Measurements from ENCODE around the gene C20orf202. TPM values are rescaled to one million over a fixed set of nuclear protein-coding genes. Genes with fewer than 3 reads are reported as not detected.
"Not testable (repeated sequence)": the region's sequence is repeated elsewhere in the genome, so short reads cannot be mapped to it uniquely, and the experiment has no call there.

Gene C20orf202
- total and polyA plus RNA-seq, 9 of the 15 experiments (the other 6 are each of a cell fraction or from before 2014, with no cell fraction given): 0.03 to 0.24 (median 0.15) TPM; not detected in 4

DNA sequence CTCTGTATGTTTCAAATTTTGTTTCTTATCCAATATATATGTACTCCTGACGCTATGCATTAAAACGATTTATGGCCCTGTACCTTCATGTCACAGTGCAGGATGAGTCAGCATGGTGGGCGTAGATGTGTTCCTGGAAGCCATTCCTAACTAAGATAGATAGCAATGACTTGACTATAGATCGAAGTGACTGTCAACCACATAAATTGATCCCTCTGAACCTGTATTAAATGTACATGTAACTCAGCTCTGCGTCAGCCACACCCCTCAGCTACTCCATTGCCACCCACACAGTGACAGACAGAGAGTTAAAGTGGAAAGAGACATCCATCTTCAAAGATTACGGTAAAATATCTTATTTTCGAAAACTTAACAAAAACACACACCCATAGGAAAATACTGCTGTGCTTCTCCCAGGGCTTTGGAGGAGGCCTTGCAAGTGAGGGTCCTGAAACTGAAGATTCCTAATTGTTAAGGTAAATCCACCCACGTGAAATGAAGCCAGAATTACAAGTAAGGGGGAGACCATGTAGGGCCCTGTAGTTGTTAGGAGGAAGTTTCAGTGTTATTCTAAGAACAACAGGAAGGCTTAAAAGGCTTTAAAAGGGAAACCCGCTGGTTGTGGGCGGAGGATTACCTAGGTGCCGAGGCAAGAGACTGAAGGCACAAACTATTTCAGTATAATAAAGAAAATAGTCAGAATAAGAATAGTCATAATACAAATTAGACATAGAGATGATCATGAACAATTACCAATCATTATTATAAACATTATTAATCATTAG lies 12.3 kb downstream of the C20orf202 start (continued):
- TF ChIP-seq, protein P1, sequence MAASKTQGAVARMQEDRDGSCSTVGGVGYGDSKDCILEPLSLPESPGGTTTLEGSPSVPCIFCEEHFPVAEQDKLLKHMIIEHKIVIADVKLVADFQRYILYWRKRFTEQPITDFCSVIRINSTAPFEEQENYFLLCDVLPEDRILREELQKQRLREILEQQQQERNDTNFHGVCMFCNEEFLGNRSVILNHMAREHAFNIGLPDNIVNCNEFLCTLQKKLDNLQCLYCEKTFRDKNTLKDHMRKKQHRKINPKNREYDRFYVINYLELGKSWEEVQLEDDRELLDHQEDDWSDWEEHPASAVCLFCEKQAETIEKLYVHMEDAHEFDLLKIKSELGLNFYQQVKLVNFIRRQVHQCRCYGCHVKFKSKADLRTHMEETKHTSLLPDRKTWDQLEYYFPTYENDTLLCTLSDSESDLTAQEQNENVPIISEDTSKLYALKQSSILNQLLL (CRISPR knock-in tag; IDR thresholded peaks at IDR 0.05; ENCODE audit: borderline replicate concordance): no peak
- TF ChIP-seq PKNOX1 (IDR thresholded peaks at IDR 0.05) (peak; percentile 87), GTF2A2 (tag; IDR thresholded peaks at IDR 0.05) (no peak)

GRCh38 chr20:1216527-1217427 lies 13.5 kb downstream of the C20orf202 start:
- H3K27me3 ChIP-seq (ENCODE audit: control insufficient read depth in 2 of 2, insufficient read depth in 2 of 2, low read length in 2 of 2); ATAC-seq; H3K4me2 ChIP-seq (ENCODE audit: insufficient read depth, low read length); H3K9me3 ChIP-seq (replicated peaks; ENCODE audit: control insufficient read depth, insufficient read depth, low read depth, low read length); DNase-seq (ENCODE audit: extremely low read depth in 1 of 4, low spot score in 3 of 4); H3K79me2 ChIP-seq (ENCODE audit: control insufficient read depth, insufficient read depth, low read length); H4K20me1 ChIP-seq (replicated peaks; ENCODE audit: control insufficient read depth, insufficient read depth, low read length); H3K9ac ChIP-seq (ENCODE audit: insufficient read depth in 1 of 2, low read depth in 2 of 2, low read length in 2 of 2); FAIRE-seq; BruUV-seq (replicated peaks); H3K4me3 ChIP-seq; CTCF ChIA-PET (ENCODE audit: low intra/inter-chr PET ratio); H3K36me3 ChIP-seq (ENCODE audit: control insufficient read depth, insufficient read depth, low read length); in situ Hi-C loops (cut with MboI); H3K9me1 ChIP-seq (ENCODE audit: control insufficient read depth, insufficient read depth, low read length); TF ChIP-seq PBX2 (CRISPR knock-in tag; IDR thresholded peaks at IDR 0.05; ENCODE audit: low read depth); TOE1 (CRISPR knock-in tag; IDR thresholded peaks at IDR 0.05; ENCODE audit: borderline replicate concordance, low read depth): not testable (repeated sequence)
- Histone ChIP-seq H2AFZ (ENCODE audit: low read depth, low read length) (peak overlapping the region; percentile 68), H3K4me1 (replicated peaks in 1 of 2; ENCODE audit: control insufficient read depth in 2 of 2, insufficient read depth in 2 of 2, low read length in 2 of 2) (peaks cover 13 to 30% of the 10 kb centered on the region in 2 experiments; a peak in 4 of 5 replicates), H3K27ac (ENCODE audit: extremely low read depth, low read depth, low read length) (0 out of 3 replicates have a peak overlapping the region, but pooled peaks have one; percentile 10)
- intact Hi-C loops (cut with micrococcal nuclease): loop anchor here (10.0 kb wide), 3 partner anchors 88 to 242 kb away; partner anchors contain the start of gene FKBP1A
- POLR2A ChIA-PET: interaction anchor here (0.7 kb wide), 1 partner anchor 247 kb away, joined by 3 read pairs; no protein-coding TSS in a partner anchor
- WGBS (ENCODE audit: insufficient coverage, low coverage, missing lambda C conversion rate): 54% methylated on average over 8 of the region's 19 CpGs
- TF ChIP-seq PBX2 (tag; conservative IDR thresholded peaks at IDR 0.05; ENCODE audit: low read depth) (0 out of 2 replicates have a peak, but pooled peaks have one; percentile 32), TFE3 (CRISPR knock-in tag; IDR thresholded peaks at IDR 0.05) (peak; percentile 82), TOE1 (IDR thresholded peaks at IDR 0.05; ENCODE audit: borderline replicate concordance) (peak; percentile 77; the same call in 1 of the 2 replicates)
